NCI-H524 treated with DMSO at 0.1 percent for 48 hours (cell line): ENCODE results near the gene SMARCA4.
"Not testable (repeated sequence)": the region's sequence is repeated elsewhere in the genome, so short reads cannot be mapped to it uniquely, and the experiment has no call there.

ENCODE experiments used
- DNase-seq: peaks from one replicate; lab custom pipeline; 2025; lab: John Stamatoyannopoulos, UW

SMARCA4 gene

GRCh38 chr19:11101057-11101456 lies 140.2 kb downstream of the SMARCA4 start:
- DNase-seq: no peak

- no peak for DNase-seq
These were observed 142.1 kb downstream of the SMARCA4 start for GRCh38 chr19:11102944-11103343.

GRCh38 chr19:11103667-11104066 lies 142.8 kb downstream of the SMARCA4 start:
- DNase-seq: not testable (repeated sequence)

GRCh38 chr19:11105014-11105636 lies 144.3 kb downstream of the SMARCA4 start:
- no peak for DNase-seq

- DNase-seq: no peak
These were observed 145.6 kb downstream of the SMARCA4 start for GRCh38 chr19:11106477-11106876.

GRCh38 chr19:11108746-11109145 lies 147.9 kb downstream of the SMARCA4 start:
- no peak for DNase-seq

GRCh38 chr19:11111117-11111770 lies 150.4 kb downstream of the SMARCA4 start:
- no peak for DNase-seq

- no peak for DNase-seq
These were observed 150.9 kb downstream of the SMARCA4 start for GRCh38 chr19:11111771-11112144.
